Suprapubic skin (tissue), 4 donors: ENCODE measurements around the gene TRPC4. TPM values are rescaled to one million over a fixed set of nuclear protein-coding genes. Genes with fewer than 3 reads are reported as not detected.

Experiments used
- DNase-seq, 2 donors: peaks; one replicate each; pipeline ENCODE4 v3.0.0-alpha.2; 2019; ENCODE audit warnings: low spot score in 2 of 2
- H3K27ac ChIP-seq: fragments of 200-600 bp; sonication (generic); one replicate; pipeline ENCODE4 v1.5.1; 2019
- H3K27me3 ChIP-seq: fragments of 200-600 bp; sonication (generic); one replicate; pipeline ENCODE4 v1.5.1; 2019
- H3K36me3 ChIP-seq: fragments of 200-600 bp; sonication (generic); one replicate; pipeline ENCODE4 v1.5.1; 2019
- H3K4me1 ChIP-seq: fragments of 200-600 bp; sonication (generic); one replicate; pipeline ENCODE4 v1.5.1; 2019
- H3K4me3 ChIP-seq: fragments of 200-600 bp; sonication (generic); one replicate; pipeline ENCODE4 v1.5.1; 2019; ENCODE audit warnings: mild to moderate bottlenecking
- H3K9me3 ChIP-seq: fragments of 200-600 bp; sonication (generic); one replicate; pipeline ENCODE4 v1.5.1; 2019
- EP300 ChIP-seq: sonication (generic); formaldehyde crosslinking; IDR thresholded peaks from one replicate; pipeline ENCODE4 v1.6.1; 2017; ENCODE audit warnings: antibody characterized with exemption
- POLR2A ChIP-seq, 2 donors: fragments of 450-650 bp; IDR thresholded peaks; one replicate each; pipeline ENCODE4 v1.6.1; 2017; ENCODE audit warnings: antibody characterized with exemption in 2 of 2, mild to moderate bottlenecking in 2 of 2, moderate library complexity in 2 of 2
- POLR2AphosphoS5 ChIP-seq, 3 donors: sonication (generic); formaldehyde crosslinking; IDR thresholded peaks; one replicate each; pipeline ENCODE4 v1.6.1; 2017; ENCODE audit warnings: antibody characterized with exemption in 3 of 3
- WGBS: methylation state at CpG from one replicate; pipeline ENCODE4 v1.1.5; 2018; 5-methylcytosine and 5-hydroxymethylcytosine counted together
- total RNA-seq, 4 donors: library from RNA; depleted of rRNA; stranded (reverse); fragments of >200 nt; gene quantifications; one replicate each; pipeline ENCODE4 v1.1.0, GENCODE V29; 2016
- TF ChIP-seq, protein P1 (sequence below), 2 donors: fragments of 200-600 bp in 1 of 2; fragments of 450-650 bp in 1 of 2; sonication (generic) in 1 of 2; IDR thresholded peaks; one replicate each; pipeline ENCODE4 v1.5.1; 2016 to 2019; ENCODE audit warnings: antibody characterized with exemption in 2 of 2, mild to moderate bottlenecking in 1 of 2, moderate library complexity in 1 of 2

The TRPC4 gene
- total RNA-seq, 4 donors from 2014 or later: 0.32 TPM; not detected in 3

DNA sequence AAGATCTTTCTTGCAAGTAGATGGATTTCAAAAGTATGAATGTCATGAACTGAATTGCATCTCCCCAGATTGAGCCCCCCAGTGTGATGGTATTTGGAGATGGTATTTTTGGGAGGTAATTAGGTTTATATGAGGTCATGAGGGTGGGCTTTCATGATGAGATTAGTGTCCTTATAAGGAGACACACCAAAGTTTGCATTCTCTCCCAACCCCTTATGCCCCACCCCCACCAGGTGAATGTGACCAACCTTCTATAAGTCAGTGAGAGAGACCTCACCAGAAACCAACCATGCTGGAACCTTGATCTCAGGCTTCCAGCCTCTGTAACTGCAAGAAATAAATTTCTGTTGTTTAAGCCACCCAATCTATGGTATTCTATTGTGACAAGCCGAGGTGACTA is 199.7 kb downstream of the TRPC4 start:
- WGBS: 84% methylated on average over 1 of the region's 1 CpG
- DNase-seq: no peak
- H3K36me3 ChIP-seq: no peaks in the 10 kb centered on the region
- H3K27me3 ChIP-seq: no peaks in the 10 kb centered on the region
- TF ChIP-seq EP300: no peak
- no peak for TF ChIP-seq POLR2A (IDR thresholded peaks at IDR 0.05)
- no peak for TF ChIP-seq POLR2AphosphoS5 (IDR thresholded peaks at IDR 0.05)
- TF ChIP-seq, protein P1, sequence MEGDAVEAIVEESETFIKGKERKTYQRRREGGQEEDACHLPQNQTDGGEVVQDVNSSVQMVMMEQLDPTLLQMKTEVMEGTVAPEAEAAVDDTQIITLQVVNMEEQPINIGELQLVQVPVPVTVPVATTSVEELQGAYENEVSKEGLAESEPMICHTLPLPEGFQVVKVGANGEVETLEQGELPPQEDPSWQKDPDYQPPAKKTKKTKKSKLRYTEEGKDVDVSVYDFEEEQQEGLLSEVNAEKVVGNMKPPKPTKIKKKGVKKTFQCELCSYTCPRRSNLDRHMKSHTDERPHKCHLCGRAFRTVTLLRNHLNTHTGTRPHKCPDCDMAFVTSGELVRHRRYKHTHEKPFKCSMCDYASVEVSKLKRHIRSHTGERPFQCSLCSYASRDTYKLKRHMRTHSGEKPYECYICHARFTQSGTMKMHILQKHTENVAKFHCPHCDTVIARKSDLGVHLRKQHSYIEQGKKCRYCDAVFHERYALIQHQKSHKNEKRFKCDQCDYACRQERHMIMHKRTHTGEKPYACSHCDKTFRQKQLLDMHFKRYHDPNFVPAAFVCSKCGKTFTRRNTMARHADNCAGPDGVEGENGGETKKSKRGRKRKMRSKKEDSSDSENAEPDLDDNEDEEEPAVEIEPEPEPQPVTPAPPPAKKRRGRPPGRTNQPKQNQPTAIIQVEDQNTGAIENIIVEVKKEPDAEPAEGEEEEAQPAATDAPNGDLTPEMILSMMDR (IDR thresholded peaks at IDR 0.05): no peak
- no peak overlapping the region for H3K27ac ChIP-seq
- no peaks in the 10 kb centered on the region for H3K4me1 ChIP-seq
- H3K9me3 ChIP-seq: no peaks in the 10 kb centered on the region
- no peak overlapping the region for H3K4me3 ChIP-seq

DNA sequence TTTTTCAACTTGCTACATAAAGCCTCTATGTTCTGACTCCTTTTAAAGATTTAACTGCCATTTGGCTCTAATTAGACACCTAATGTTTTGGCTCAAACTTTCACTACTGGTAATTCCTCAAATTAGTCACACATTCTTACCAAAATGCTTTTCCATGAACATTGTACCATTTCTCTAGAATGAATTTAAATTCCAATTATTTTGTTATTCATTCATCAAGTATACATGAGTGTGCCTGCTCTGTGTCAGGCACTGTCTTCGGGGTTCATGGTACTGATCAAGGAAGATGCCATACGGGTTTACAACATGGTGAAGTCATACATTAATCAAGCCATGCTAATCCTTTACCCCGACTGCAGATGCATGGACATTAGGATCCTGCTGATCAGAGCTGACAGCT is 201.9 kb downstream of the TRPC4 start:
- H3K27me3 ChIP-seq: no peaks in the 10 kb centered on the region
- DNase-seq: no peak
- TF ChIP-seq, protein P1 (IDR thresholded peaks at IDR 0.05): no peak
- TF ChIP-seq POLR2AphosphoS5 (IDR thresholded peaks at IDR 0.05): no peak
- TF ChIP-seq EP300: no peak
- no peak for TF ChIP-seq POLR2A (IDR thresholded peaks at IDR 0.05)
- no peaks in the 10 kb centered on the region for H3K36me3 ChIP-seq
- H3K27ac ChIP-seq: no peak overlapping the region
- WGBS: 42% methylated on average over 3 of the region's 3 CpGs
- H3K4me1 ChIP-seq: no peaks in the 10 kb centered on the region
- no peak overlapping the region for H3K4me3 ChIP-seq
- no peaks in the 10 kb centered on the region for H3K9me3 ChIP-seq

DNA sequence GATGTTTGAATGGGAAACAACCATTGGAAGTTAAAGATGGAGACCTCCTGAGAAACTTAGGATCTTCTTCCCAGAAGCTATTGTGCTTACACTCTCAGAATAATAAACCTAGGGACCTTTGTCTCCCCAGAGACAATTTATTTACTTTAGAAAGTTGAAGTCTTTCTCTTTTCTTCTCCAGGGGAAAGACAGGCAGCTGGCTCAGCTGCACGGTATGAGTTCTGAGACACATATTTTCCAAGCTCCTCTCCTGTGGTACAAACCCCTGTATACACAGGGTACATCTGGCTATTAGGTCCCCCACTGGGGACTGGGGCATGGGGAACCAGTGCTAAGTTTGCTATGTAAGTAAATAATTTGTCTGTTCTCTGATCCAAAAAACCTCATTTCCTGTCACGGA is 203.5 kb downstream of the TRPC4 start:
- Histone ChIP-seq H3K4me1 (no peaks in the 10 kb centered on the region), H3K9me3 (no peaks in the 10 kb centered on the region), H3K4me3 (no peak overlapping the region), H3K36me3 (no peaks in the 10 kb centered on the region), H3K27ac (no peak overlapping the region), H3K27me3 (no peaks in the 10 kb centered on the region)
- 54% methylated on average over 2 of the region's 2 CpGs for WGBS
- no peak for DNase-seq
- TF ChIP-seq EP300 (no peak), POLR2A (IDR thresholded peaks at IDR 0.05) (no peak)
- TF ChIP-seq, protein P1 (IDR thresholded peaks at IDR 0.05): no peak

DNA sequence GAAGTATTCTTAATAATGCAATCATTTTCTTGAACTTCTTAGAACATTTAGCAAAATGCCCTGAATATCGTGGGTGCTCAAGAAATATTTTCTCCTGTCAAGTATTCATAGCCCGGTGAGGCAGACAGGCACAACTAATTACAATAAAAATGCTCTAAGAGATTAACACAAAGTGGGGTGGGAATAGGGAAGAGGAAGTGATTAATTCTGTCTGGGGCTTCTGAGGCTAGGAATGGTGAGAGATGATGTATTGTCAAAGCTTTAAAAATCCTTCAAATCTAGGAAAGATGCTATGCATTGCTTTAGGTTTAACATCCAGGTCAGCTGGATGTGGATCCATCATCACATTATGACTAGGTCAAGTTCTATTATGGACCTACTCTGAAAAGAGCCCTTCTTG is 204.2 kb downstream of the TRPC4 start:
- H3K4me1 ChIP-seq: no peaks in the 10 kb centered on the region
- no peak for DNase-seq
- no peaks in the 10 kb centered on the region for H3K9me3 ChIP-seq
- TF ChIP-seq, protein P1 (IDR thresholded peaks at IDR 0.05): no peak
- TF ChIP-seq EP300 (no peak), POLR2AphosphoS5 (IDR thresholded peaks at IDR 0.05) (no peak), POLR2A (IDR thresholded peaks at IDR 0.05) (no peak)
- no peak overlapping the region for H3K4me3 ChIP-seq
- no peak overlapping the region for H3K27ac ChIP-seq
- 60% methylated on average over 2 of the region's 2 CpGs for WGBS
- no peaks in the 10 kb centered on the region for H3K36me3 ChIP-seq
- no peaks in the 10 kb centered on the region for H3K27me3 ChIP-seq

DNA sequence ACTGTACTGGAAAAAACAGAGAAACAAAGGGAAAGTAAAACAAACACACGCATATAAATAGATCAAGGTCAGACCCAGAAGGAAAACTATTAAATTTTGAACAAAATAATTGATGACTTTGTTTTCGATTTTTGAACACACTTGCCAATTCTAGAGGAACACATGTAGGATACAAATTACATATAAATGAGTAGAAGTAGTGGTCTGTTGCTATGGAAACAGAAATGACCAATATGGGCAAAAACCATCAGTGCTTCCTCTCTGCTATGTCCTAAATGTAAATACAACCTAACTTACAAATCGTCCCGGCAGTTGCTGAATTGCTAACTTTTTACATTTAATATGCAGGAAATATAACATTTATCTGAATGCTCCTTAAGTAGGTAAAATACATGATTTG is 205.8 kb downstream of the TRPC4 start:
- Histone ChIP-seq H3K9me3 (no peaks in the 10 kb centered on the region), H3K4me3 (no peak overlapping the region), H3K27me3 (no peaks in the 10 kb centered on the region), H3K36me3 (no peaks in the 10 kb centered on the region), H3K27ac (no peak overlapping the region), H3K4me1 (no peaks in the 10 kb centered on the region)
- TF ChIP-seq, protein P1 (IDR thresholded peaks at IDR 0.05): no peak
- TF ChIP-seq POLR2AphosphoS5 (IDR thresholded peaks at IDR 0.05): no peak
- TF ChIP-seq POLR2A (IDR thresholded peaks at IDR 0.05): no peak
- no peak for TF ChIP-seq EP300
- DNase-seq: no peak
- WGBS: 94% methylated on average over 4 of the region's 4 CpGs
